Mucosa of stomach (tissue), 1 donor: ENCODE results near the gene GRIK3.
"Not testable (repeated sequence)": the region's sequence is repeated elsewhere in the genome, so short reads cannot be mapped to it uniquely, and the experiment has no call there.

Experiments used
- H3K27me3 ChIP-seq: one replicate; pipeline ENCODE4 v1.7.0; 2013; ENCODE audit warnings: mild to moderate bottlenecking, low read length; ENCODE audit not compliant: control insufficient read depth, insufficient read depth
- H3K36me3 ChIP-seq: one replicate; pipeline ENCODE4 v1.7.0; 2013; ENCODE audit warnings: low read length; ENCODE audit not compliant: control insufficient read depth, insufficient read depth
- H3K4me1 ChIP-seq: one replicate; pipeline ENCODE4 v1.7.0; 2013; ENCODE audit warnings: mild to moderate bottlenecking, low read length; ENCODE audit not compliant: control insufficient read depth, insufficient read depth
- H3K4me3 ChIP-seq: one replicate; pipeline ENCODE4 v1.7.0; 2013; ENCODE audit warnings: low read length
- H3K9ac ChIP-seq: one replicate; pipeline ENCODE4 v1.7.0; 2013; ENCODE audit warnings: mild to moderate bottlenecking, low read length, moderate library complexity
- H3K9me3 ChIP-seq: one replicate; pipeline ENCODE4 v1.7.0; 2013; ENCODE audit warnings: mild to moderate bottlenecking, low read length, moderate library complexity; ENCODE audit not compliant: control insufficient read depth
- donor health status: Pancreatic carcinoma.

The GRIK3 gene

GRCh38 chr1:36920801-36921405, 113.4 kb downstream of the GRIK3 start:
- Histone ChIP-seq H3K4me1 (no peaks in the 10 kb centered on the region), H3K9ac (no peak overlapping the region), H3K27me3 (no peaks in the 10 kb centered on the region), H3K36me3 (no peaks in the 10 kb centered on the region), H3K4me3 (no peak overlapping the region), H3K9me3 (no peaks in the 10 kb centered on the region)

- H3K9ac ChIP-seq: no peak overlapping the region
- no peaks in the 10 kb centered on the region for H3K9me3 ChIP-seq
- no peaks in the 10 kb centered on the region for H3K27me3 ChIP-seq
Observed at GRCh38 chr1:36920371-36920770, 113.9 kb downstream of the GRIK3 start.

GRCh38 chr1:36919491-36920145, 114.7 kb downstream of the GRIK3 start:
- Histone ChIP-seq H3K27me3 (no peaks in the 10 kb centered on the region), H3K9me3 (no peaks in the 10 kb centered on the region), H3K4me3 (no peak overlapping the region)

More at GRCh38 chr1:36920371-36920770, 113.9 kb downstream of the GRIK3 start:
- no peaks in the 10 kb centered on the region for H3K36me3 ChIP-seq
- H3K4me1 ChIP-seq: no peaks in the 10 kb centered on the region
- no peak overlapping the region for H3K4me3 ChIP-seq

GRCh38 chr1:36918604-36919003, 115.7 kb downstream of the GRIK3 start:
- no peaks in the 10 kb centered on the region for H3K9me3 ChIP-seq
- H3K9ac ChIP-seq: no peak overlapping the region
- H3K36me3 ChIP-seq: no peaks in the 10 kb centered on the region
- no peak overlapping the region for H3K4me3 ChIP-seq
- H3K4me1 ChIP-seq: no peaks in the 10 kb centered on the region
- H3K27me3 ChIP-seq: no peaks in the 10 kb centered on the region

More at GRCh38 chr1:36919491-36920145, 114.7 kb downstream of the GRIK3 start:
- H3K4me1 ChIP-seq: no peaks in the 10 kb centered on the region
- no peak overlapping the region for H3K9ac ChIP-seq
- no peaks in the 10 kb centered on the region for H3K36me3 ChIP-seq

GRCh38 chr1:36916542-36916941, 117.8 kb downstream of the GRIK3 start:
- not testable (repeated sequence) for H3K4me3 ChIP-seq, H3K4me1 ChIP-seq, H3K9me3 ChIP-seq, H3K36me3 ChIP-seq, H3K27me3 ChIP-seq, H3K9ac ChIP-seq

GRCh38 chr1:36913484-36914060, 120.7 kb downstream of the GRIK3 start:
- Histone ChIP-seq H3K4me3 (no peak overlapping the region), H3K4me1 (no peaks in the 10 kb centered on the region), H3K27me3 (no peaks in the 10 kb centered on the region), H3K36me3 (no peaks in the 10 kb centered on the region), H3K9me3 (no peaks in the 10 kb centered on the region), H3K9ac (no peak overlapping the region)

GRCh38 chr1:36913016-36913415, 121.3 kb downstream of the GRIK3 start:
- Histone ChIP-seq H3K9ac (no peak overlapping the region), H3K4me3 (no peak overlapping the region), H3K36me3 (no peaks in the 10 kb centered on the region), H3K27me3 (no peaks in the 10 kb centered on the region), H3K4me1 (no peaks in the 10 kb centered on the region), H3K9me3 (no peaks in the 10 kb centered on the region)

GRCh38 chr1:36912365-36912865, 121.9 kb downstream of the GRIK3 start:
- H3K9me3 ChIP-seq: no peaks in the 10 kb centered on the region
- H3K27me3 ChIP-seq: no peaks in the 10 kb centered on the region
- no peaks in the 10 kb centered on the region for H3K4me1 ChIP-seq
- H3K4me3 ChIP-seq: no peak overlapping the region
- no peak overlapping the region for H3K9ac ChIP-seq
- no peaks in the 10 kb centered on the region for H3K36me3 ChIP-seq

- Histone ChIP-seq H3K36me3 (no peaks in the 10 kb centered on the region), H3K9ac (no peak overlapping the region), H3K4me3 (no peak overlapping the region), H3K4me1 (no peaks in the 10 kb centered on the region), H3K27me3 (no peaks in the 10 kb centered on the region), H3K9me3 (no peaks in the 10 kb centered on the region)
Observed at GRCh38 chr1:36911561-36912364, 122.6 kb downstream of the GRIK3 start.

GRCh38 chr1:36910886-36911540, 123.3 kb downstream of the GRIK3 start:
- Histone ChIP-seq H3K4me1 (no peaks in the 10 kb centered on the region), H3K9me3 (no peaks in the 10 kb centered on the region), H3K36me3 (no peaks in the 10 kb centered on the region), H3K27me3 (no peaks in the 10 kb centered on the region), H3K4me3 (no peak overlapping the region), H3K9ac (no peak overlapping the region)

- Histone ChIP-seq H3K4me1 (no peaks in the 10 kb centered on the region), H3K27me3 (no peaks in the 10 kb centered on the region)
Observed at GRCh38 chr1:36909946-36910725, 124.2 kb downstream of the GRIK3 start.

More at GRCh38 chr1:36909946-36910725, 124.2 kb downstream of the GRIK3 start:
- H3K36me3 ChIP-seq: no peaks in the 10 kb centered on the region
- H3K9me3 ChIP-seq: no peaks in the 10 kb centered on the region
- no peak overlapping the region for H3K9ac ChIP-seq
- no peak overlapping the region for H3K4me3 ChIP-seq
